Breast epithelium (tissue), 3 donors: ENCODE measurements around the gene LILRA6.

Source experiments
- POLR2A ChIP-seq: fragments of 450-650 bp; IDR thresholded peaks from one replicate; pipeline ENCODE4 v1.6.1; 2016; ENCODE audit warnings: antibody characterized with exemption, mild to moderate bottlenecking, moderate library complexity
- TF ChIP-seq, protein P1 (sequence below), 3 donors: fragments of 450-650 bp; IDR thresholded peaks; one replicate each; pipeline ENCODE4 v1.5.1; 2016 to 2017; ENCODE audit warnings: antibody characterized with exemption in 3 of 3, mild to moderate bottlenecking in 3 of 3, moderate library complexity in 3 of 3

DNA sequence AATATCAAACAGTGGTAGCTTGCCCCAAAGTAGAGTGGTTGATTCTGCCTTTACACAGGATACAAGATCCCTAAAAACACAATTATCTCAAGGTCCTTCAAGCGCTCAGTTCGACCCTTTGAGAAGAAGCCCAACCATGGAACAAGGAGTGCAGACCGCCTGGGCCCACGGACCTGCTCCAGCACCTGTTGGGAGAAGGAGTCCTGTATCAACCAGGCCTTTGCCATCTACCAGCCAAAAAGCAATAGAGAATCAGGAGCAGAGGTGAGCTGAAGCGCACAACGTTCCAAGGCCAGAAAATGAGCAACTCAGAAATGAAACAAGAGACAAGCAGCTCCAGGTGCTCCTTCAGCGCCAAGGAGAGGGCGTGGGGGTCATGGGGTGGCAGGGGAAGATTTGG, 13.4 kb downstream of the LILRA6 start:
- TF ChIP-seq, protein P1, sequence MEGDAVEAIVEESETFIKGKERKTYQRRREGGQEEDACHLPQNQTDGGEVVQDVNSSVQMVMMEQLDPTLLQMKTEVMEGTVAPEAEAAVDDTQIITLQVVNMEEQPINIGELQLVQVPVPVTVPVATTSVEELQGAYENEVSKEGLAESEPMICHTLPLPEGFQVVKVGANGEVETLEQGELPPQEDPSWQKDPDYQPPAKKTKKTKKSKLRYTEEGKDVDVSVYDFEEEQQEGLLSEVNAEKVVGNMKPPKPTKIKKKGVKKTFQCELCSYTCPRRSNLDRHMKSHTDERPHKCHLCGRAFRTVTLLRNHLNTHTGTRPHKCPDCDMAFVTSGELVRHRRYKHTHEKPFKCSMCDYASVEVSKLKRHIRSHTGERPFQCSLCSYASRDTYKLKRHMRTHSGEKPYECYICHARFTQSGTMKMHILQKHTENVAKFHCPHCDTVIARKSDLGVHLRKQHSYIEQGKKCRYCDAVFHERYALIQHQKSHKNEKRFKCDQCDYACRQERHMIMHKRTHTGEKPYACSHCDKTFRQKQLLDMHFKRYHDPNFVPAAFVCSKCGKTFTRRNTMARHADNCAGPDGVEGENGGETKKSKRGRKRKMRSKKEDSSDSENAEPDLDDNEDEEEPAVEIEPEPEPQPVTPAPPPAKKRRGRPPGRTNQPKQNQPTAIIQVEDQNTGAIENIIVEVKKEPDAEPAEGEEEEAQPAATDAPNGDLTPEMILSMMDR (IDR thresholded peaks at IDR 0.05), result no peak
- TF ChIP-seq POLR2A, result no peak
